Caco-2 (cell line): ENCODE data around the gene YIPF1. TPM values are rescaled to one million over a fixed set of nuclear protein-coding genes. Genes with fewer than 3 reads are reported as not detected.

ENCODE experiments used
- BruUV-seq: library from RNA; stranded (reverse); fragments of 400-500 nt; replicated peaks from 2 replicates; lab custom pipeline; 2021; lab: Mats Ljungman, UMichigan
- CTCF ChIA-PET: fragments of 300-600 bp; sonication (Branson Sonifier 250); formaldehyde crosslinking; loops from one replicate; lab custom pipeline; 2022; ENCODE audit warnings: antibody characterized with exemption; lab: Charles Lee
- POLR2A ChIA-PET: fragments of 300-600 bp; sonication (Branson Sonifier 250); formaldehyde crosslinking; loops from one replicate; lab custom pipeline; 2022; ENCODE audit warnings: antibody characterized with exemption; lab: Charles Lee
- DNase-seq, 2 experiments: peaks; one replicate each; pipeline versions ENCODE4 v3.0.0 to v3.0.0-alpha.2; 2020 to 2022
- H3K27me3 ChIP-seq: replicated peaks from 2 replicates; pipeline ENCODE4 v1.6.0; 2011; ENCODE audit warnings: low read length; ENCODE audit not compliant: control insufficient read depth, insufficient read depth
- H3K36me3 ChIP-seq: 2 replicates; pipeline ENCODE4 v1.5.1; 2011; ENCODE audit warnings: low read length; ENCODE audit not compliant: control insufficient read depth, insufficient read depth
- H3K4me1 ChIP-seq: fragments of 250-450 bp; sonication (Bioruptor Pico); 2 replicates; pipeline ENCODE4 v1.5.1; 2020; ENCODE audit warnings: mild to moderate bottlenecking
- H3K4me3 ChIP-seq: 2 replicates; pipeline ENCODE4 v1.5.1; 2011; ENCODE audit warnings: low read depth, mild to moderate bottlenecking, control low read depth, low read length
- H3K9me3 ChIP-seq: fragments of 250-450 bp; sonication (Bioruptor Pico); 2 replicates; pipeline ENCODE4 v1.5.1; 2020; ENCODE audit warnings: mild to moderate bottlenecking, moderate library complexity
- H3K27ac Mint-ChIP-seq: one replicate; pipeline ENCODE4 v1.8.0; 2022; ENCODE audit warnings: mixed read lengths; ENCODE audit not compliant: unreplicated experiment
- H3K27me3 Mint-ChIP-seq: one replicate; pipeline ENCODE4 v1.8.0; 2022; ENCODE audit warnings: mixed read lengths; ENCODE audit not compliant: insufficient read depth, unreplicated experiment
- H3K36me3 Mint-ChIP-seq: one replicate; pipeline ENCODE4 v1.8.0; 2022; ENCODE audit warnings: mild to moderate bottlenecking, mixed read lengths; ENCODE audit not compliant: insufficient read depth, unreplicated experiment
- H3K4me1 Mint-ChIP-seq: one replicate; pipeline ENCODE4 v1.8.0; 2022; ENCODE audit warnings: low read depth, mixed read lengths; ENCODE audit not compliant: unreplicated experiment
- H3K4me3 Mint-ChIP-seq: one replicate; pipeline ENCODE4 v1.8.0; 2022; ENCODE audit warnings: mild to moderate bottlenecking, moderate library complexity, mixed read lengths; ENCODE audit not compliant: unreplicated experiment
- H3K9me3 Mint-ChIP-seq: one replicate; pipeline ENCODE4 v1.8.0; 2022; ENCODE audit warnings: mixed read lengths; ENCODE audit not compliant: unreplicated experiment
- CTCF ChIP-seq, 2 experiments: fragments of 200-600 bp in 1 of 2; IDR thresholded peaks; 1 replicate in 1 of 2; 2 replicates in 1 of 2; pipeline versions ENCODE4 v1.5.1 to v1.8.0; 2011 to 2022; ENCODE audit warnings: antibody characterized with exemption in 1 of 2, control low read depth in 1 of 2, inconsistent platforms in 1 of 2, low read depth in 1 of 2, low read length in 1 of 2, mild to moderate bottlenecking in 1 of 2, moderate library complexity in 1 of 2; ENCODE audit not compliant: insufficient read depth in 1 of 2, severe bottlenecking in 1 of 2, unreplicated experiment in 1 of 2
- intact Hi-C: fragments of 100-400 bp; cut with micrococcal nuclease; formaldehyde crosslinking; loops from one replicate; pipeline ENCODE4 v1.10.0; 2022; ENCODE audit not compliant: unreplicated experiment
- total RNA-seq: library from RNA; stranded (reverse); gene quantifications from 2 replicates; pipeline ENCODE4 v1.2.3, GENCODE V29; 2022

The YIPF1 gene
- total RNA-seq, 1 experiment from 2014 or later: 17.2 TPM

GRCh38 chr1:53842347-53842746 lies 47.2 kb downstream of the YIPF1 start:
- CTCF ChIA-PET: no interaction called here

GRCh38 chr1:53838654-53838974 lies 51.0 kb downstream of the YIPF1 start:
- no TSS peak for BruUV-seq
- DNase-seq: no peak
- H3K27me3 ChIP-seq: no peaks in the 10 kb centered on the region
- Mint-ChIP-seq H3K27ac (peak overlapping the region; percentile 94), H3K4me3 (peak overlapping the region; percentile 100), H3K27me3 (no peaks in the 10 kb centered on the region), H3K36me3 (no peaks in the 10 kb centered on the region), H3K4me1 (no peaks in the 10 kb centered on the region), H3K9me3 (no peaks in the 10 kb centered on the region)
- H3K4me3 ChIP-seq: no peak overlapping the region
- no peaks in the 10 kb centered on the region for H3K9me3 ChIP-seq
- POLR2A ChIA-PET: interaction anchor here (0.6 kb wide), 1 partner anchor 155 kb away, joined by 3 read pairs; no protein-coding TSS in a partner anchor
- intact Hi-C loops: loop anchor here (1.0 kb wide), 1 partner anchor 215 kb away; the partner anchor contains the start of genes TCEANC2 and TMEM59
- CTCF ChIA-PET: interaction anchor here (1.6 kb wide), 1 partner anchor 107 kb away, joined by 7 read pairs; the partner anchor contains the start of gene IFT25
- no peaks in the 10 kb centered on the region for H3K4me1 ChIP-seq
- no peak for TF ChIP-seq CTCF (IDR thresholded peaks at IDR 0.05; ENCODE audit: insufficient read depth in 1 of 2, low read depth in 1 of 2, low read length in 1 of 2, severe bottlenecking in 1 of 2, unreplicated experiment in 1 of 2)
- H3K36me3 ChIP-seq: no peaks in the 10 kb centered on the region

More at GRCh38 chr1:53842347-53842746, 47.2 kb downstream of the YIPF1 start:
- POLR2A ChIA-PET: no interaction called here
- no peaks in the 10 kb centered on the region for H3K9me3 ChIP-seq
- Mint-ChIP-seq H3K4me1 (no peaks in the 10 kb centered on the region), H3K27ac (no peak overlapping the region), H3K9me3 (no peaks in the 10 kb centered on the region), H3K36me3 (no peaks in the 10 kb centered on the region), H3K4me3 (no peak overlapping the region), H3K27me3 (no peaks in the 10 kb centered on the region)
- no peaks in the 10 kb centered on the region for H3K36me3 ChIP-seq
- no peaks in the 10 kb centered on the region for H3K4me1 ChIP-seq
- no peak for DNase-seq
- H3K27me3 ChIP-seq: no peaks in the 10 kb centered on the region
- H3K4me3 ChIP-seq: no peak overlapping the region
- intact Hi-C loops: no loop called here
- TF ChIP-seq CTCF (IDR thresholded peaks at IDR 0.05; ENCODE audit: insufficient read depth in 1 of 2, low read depth in 1 of 2, low read length in 1 of 2, severe bottlenecking in 1 of 2, unreplicated experiment in 1 of 2): no peak
- no TSS peak for BruUV-seq

GRCh38 chr1:53837924-53838653 lies 51.5 kb downstream of the YIPF1 start, which contains the start of gene NDC1:
Gene NDC1 (minus strand): TSS chr1:53838296. CDS start chr1:53838261, 35 bp downstream.
- CTCF ChIA-PET: interaction anchor here (0.6 to 1.6 kb wide), 2 partner anchors 17 to 108 kb away, joined by 3 to 7 read pairs; partner anchors contain the start of gene IFT25
- Histone ChIP-seq H3K27me3 (no peaks in the 10 kb centered on the region), H3K9me3 (no peaks in the 10 kb centered on the region), H3K4me3 (peak within 1 kb of the TSS; percentile 80), H3K36me3 (no peaks in the 10 kb centered on the region), H3K4me1 (no peaks in the 10 kb centered on the region)
- DNase-seq: peak; percentile 91 to 94
- BruUV-seq: no TSS peak
- H3K4me3 Mint-ChIP-seq: peak within 1 kb of the TSS; percentile 100
- H3K27ac Mint-ChIP-seq: peak within 1 kb of the TSS; percentile 94
- H3K27me3 Mint-ChIP-seq: no peaks in the 10 kb centered on the region
- H3K9me3 Mint-ChIP-seq: no peaks in the 10 kb centered on the region
- TF ChIP-seq CTCF (IDR thresholded peaks at IDR 0.05; ENCODE audit: insufficient read depth in 1 of 2, low read depth in 1 of 2, low read length in 1 of 2, severe bottlenecking in 1 of 2, unreplicated experiment in 1 of 2): peak in 1 of 2 experiments; percentile 18
- intact Hi-C loops: loop anchor here (1.0 kb wide), 1 partner anchor 215 kb away; the partner anchor contains the start of genes TCEANC2 and TMEM59
- H3K4me1 Mint-ChIP-seq: no peaks in the 10 kb centered on the region
- POLR2A ChIA-PET: interaction anchor here (0.6 to 1.0 kb wide), 2 partner anchors 108 to 156 kb away, joined by 3 read pairs; partner anchors contain the start of gene IFT25
- no peaks in the 10 kb centered on the region for H3K36me3 Mint-ChIP-seq
